OCI-M2 (cell line): ENCODE measurements around the gene LRCH3.

ENCODE experiments used
- DNase-seq: peaks from one replicate; lab custom pipeline; 2025; ENCODE audit not compliant: unreplicated experiment; lab: John Stamatoyannopoulos, UW

LRCH3 gene

GRCh38 chr3:197833930-197834715 is 43.1 kb downstream of the LRCH3 start:
- DNase-seq, result no peak

- DNase-seq, result no peak
Measured at GRCh38 chr3:197835509-197835908, 44.5 kb downstream of the LRCH3 start.

- DNase-seq, result no peak
Measured at GRCh38 chr3:197836244-197836643, 45.2 kb downstream of the LRCH3 start.

GRCh38 chr3:197837282-197837681 is 46.2 kb downstream of the LRCH3 start:
- DNase-seq, result no peak

DNA sequence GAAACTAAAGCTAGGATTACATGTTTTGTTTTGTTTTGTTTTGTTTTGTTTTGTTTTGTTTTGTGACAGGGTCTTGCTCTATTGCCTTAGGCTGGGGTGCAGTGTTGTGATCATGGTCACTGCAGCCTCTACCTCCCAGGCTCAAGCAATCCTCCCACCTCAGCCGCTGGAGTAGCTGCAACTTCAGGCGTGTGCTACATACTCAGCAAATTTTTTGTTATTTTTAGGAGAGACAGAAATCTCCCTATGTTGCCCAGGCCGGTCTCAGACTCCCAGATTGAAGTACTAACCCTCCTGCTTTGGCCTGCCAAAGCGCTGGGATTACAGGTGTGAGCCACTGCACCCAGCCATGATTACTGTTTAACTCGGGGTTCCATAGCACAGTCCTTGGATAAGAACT is 50.7 kb downstream of the LRCH3 start:
- no peak for DNase-seq

- DNase-seq, result no peak
Measured at GRCh38 chr3:197846491-197846890, 55.4 kb downstream of the LRCH3 start.

- DNase-seq, result no peak
Measured at GRCh38 chr3:197847866-197848401, 56.9 kb downstream of the LRCH3 start.

DNA sequence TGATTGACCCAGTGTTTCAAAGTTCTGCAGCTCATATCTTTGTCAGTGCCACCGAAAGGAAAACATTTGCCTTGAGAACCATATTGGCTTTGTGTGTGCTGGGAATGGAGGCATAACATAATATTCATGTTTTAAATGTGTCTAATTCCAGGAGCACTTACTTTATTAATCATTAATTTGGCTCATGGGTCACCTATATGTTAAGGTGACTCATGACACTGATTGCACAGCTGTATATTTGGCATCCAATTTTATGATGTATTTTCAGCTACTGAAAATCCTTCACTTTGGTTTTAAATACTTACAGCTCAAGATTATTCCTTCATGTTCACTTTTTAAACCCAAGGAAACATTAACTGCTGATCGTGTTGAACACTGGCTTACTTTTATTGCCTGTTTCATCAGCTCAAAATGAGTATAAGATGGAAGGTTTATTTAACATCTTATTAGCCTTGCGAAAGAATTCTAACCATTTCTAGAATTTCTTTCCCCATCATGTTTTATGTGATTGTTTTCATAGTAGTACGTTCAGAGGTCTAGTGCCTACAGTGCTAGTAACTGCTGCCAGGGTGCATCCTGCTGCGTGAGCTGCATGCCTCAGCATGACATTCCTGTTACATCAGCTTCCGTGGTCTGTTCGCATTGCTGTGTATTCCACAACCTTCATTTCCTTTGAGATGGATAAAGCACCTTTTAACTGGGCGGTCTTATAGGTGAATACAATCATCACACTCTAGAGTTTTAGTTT is 63.7 kb downstream of the LRCH3 start:
- no peak for DNase-seq

DNA sequence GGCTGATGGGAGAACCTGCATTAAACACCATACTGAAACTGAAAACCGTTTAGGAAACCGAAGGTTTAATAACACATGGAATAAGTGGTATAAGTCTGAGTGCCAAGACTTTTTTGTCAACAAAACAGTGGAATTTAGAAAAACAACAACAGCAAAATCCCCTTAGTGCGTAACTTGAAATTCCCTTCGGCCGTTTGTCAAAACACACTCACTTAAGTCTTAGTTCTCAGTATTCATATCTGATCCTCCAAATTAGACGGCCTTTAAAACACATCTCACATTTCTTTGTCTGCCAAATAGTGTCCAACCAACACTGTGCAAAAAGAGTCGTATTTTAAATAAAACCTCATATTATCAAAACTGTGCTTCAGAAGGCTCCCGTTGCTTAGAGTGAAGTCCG is 64.5 kb downstream of the LRCH3 start:
- DNase-seq, result no peak

- no peak for DNase-seq
Measured at GRCh38 chr3:197856199-197856816, 65.3 kb downstream of the LRCH3 start.

- no peak for DNase-seq
Measured at GRCh38 chr3:197858133-197858532, 67.1 kb downstream of the LRCH3 start.

GRCh38 chr3:197858598-197858997 is 67.5 kb downstream of the LRCH3 start:
- no peak for DNase-seq

GRCh38 chr3:197866035-197866434 is 75.0 kb downstream of the LRCH3 start:
- no peak for DNase-seq

GRCh38 chr3:197873329-197873728 is 82.3 kb downstream of the LRCH3 start:
- no peak for DNase-seq

DNA sequence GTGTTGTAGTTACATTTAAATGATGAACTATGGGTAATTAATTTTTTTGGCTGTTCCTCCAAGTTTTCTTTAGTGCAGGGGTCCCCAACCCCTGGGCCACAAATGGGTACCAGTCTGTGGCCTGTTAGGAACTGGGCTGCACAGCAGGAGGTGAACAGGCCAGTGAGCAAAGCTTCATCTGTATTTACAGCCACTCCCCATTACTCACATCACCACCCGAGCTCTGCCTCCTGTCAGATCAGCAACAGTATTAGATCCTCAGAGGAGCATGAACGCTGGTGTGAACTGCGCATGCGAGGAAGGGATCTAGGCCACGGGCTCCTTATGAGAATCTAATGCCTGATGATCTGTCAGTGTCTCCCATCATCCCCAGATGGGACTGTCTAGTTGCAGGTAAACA is 83.0 kb downstream of the LRCH3 start:
- no peak for DNase-seq

DNA sequence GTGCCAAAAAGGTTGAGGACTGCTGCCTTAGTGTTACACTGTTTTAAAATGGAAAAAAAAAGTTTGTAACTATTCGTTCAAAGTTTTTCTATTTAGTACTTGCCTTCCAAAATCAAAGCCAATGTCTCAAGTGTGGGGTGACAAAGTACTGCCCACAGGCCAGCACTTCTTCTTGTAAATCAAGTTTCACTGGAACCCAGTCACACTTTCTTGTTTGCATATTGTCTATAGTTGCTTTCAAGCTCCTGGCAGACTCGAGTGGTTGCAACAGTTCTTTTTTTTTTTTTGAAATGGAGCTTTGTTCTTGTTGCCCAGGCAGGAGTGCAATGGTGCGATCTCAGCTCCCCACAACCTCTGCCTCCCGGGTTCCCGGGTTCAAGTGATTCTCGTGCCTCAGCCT is 83.6 kb downstream of the LRCH3 start:
- DNase-seq, result no peak

GRCh38 chr3:197877902-197878301 is 86.8 kb downstream of the LRCH3 start:
- no peak for DNase-seq

DNA sequence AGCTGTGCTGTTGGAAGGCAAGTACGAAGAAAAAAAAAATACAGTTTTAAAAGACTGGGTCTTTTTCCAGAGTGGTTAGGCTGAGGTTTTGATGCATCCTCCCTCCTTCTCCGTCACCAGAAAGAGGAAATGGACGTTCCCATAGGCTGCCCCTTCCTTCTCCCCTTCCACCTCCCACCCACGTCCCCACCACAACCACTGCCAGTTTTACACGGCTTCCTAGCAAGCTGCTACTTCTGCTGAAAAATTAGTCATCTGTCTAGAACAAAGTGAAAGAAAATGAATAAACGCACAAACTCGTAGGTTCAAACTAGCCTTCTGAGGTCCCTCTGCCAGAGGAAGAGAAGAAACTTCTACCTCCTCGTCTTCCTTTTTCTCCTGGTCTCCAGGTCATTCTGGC is 87.4 kb downstream of the LRCH3 start:
- no peak for DNase-seq

DNA sequence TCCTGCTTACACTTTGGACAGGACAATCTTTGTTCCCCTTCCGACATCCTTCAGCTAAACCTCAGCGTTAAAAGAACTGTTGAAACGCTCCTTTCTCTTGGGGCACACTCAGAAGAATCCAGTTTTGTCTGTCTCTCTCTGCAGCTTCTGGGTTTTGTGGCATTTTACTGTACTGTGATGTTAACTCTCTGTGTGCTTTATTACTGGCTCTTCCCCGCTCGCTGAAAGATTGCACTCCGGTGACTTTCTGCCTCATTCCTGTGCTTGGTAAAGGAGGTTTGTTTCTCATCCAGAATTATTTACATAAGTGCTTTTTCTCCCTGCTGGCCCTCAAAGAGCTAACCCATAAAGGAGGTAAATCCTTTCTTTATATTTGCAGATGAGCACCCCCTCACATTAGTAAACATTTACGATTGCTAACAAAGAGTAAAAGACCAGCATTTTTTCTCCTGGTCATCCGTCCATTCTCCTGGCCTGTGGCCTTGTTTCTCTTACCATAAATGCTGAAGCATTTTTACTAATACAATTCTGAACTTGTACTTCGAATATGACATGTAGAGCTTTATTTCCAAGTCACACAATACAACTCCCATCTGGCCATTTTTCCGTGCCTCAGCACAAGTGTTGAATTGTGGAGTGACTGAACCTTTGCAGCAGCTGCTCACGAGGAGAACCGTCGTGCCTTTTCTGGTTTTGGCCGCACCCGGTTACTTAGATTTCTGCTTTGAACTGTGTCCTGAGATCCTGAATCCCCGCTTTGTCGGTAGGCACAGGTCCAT is 89.6 kb downstream of the LRCH3 start:
- no peak for DNase-seq

GRCh38 chr3:197881270-197881969 is 90.4 kb downstream of the LRCH3 start:
- no peak for DNase-seq

DNA sequence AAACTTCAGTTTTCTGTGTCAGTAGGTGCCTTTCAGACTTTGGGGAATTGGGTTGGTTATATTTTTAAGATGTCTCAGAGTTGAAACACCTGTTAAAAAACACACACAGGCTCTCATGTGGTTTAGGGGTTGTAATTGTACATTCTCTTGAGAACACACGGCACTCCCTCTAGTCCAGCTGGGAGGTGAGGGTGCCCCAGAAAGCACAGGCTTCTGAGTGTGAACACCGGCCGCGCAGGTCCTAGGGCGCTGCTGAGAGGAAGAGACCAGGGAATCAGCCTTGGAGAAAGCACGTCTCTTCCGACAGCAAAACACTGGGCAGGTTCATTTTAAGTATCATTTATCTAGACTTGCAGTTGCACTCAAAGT is 90.9 kb downstream of the LRCH3 start:
- DNase-seq, result no peak
